Gastroesophageal sphincter (tissue), 3 donors: ENCODE data around the gene GRIA3.

Source experiments
- CTCF ChIP-seq, 4 experiments: fragments of 200-600 bp in 2 of 4; fragments of 450-650 bp in 2 of 4; sonication (generic) in 1 of 4; IDR thresholded peaks; one replicate each; pipeline ENCODE4 v1.5.1; 2017 to 2019; ENCODE audit warnings: antibody characterized with exemption in 4 of 4, mild to moderate bottlenecking in 2 of 4, moderate library complexity in 2 of 4
- EP300 ChIP-seq: sonication (generic); formaldehyde crosslinking; IDR thresholded peaks from one replicate; pipeline ENCODE4 v1.6.1; 2017; ENCODE audit warnings: antibody characterized with exemption, mild to moderate bottlenecking
- POLR2A ChIP-seq, 2 donors: fragments of 450-650 bp; IDR thresholded peaks; one replicate each; pipeline ENCODE4 v1.6.1; 2017; ENCODE audit warnings: antibody characterized with exemption in 2 of 2, mild to moderate bottlenecking in 2 of 2, moderate library complexity in 1 of 2
- POLR2AphosphoS5 ChIP-seq: sonication (generic); formaldehyde crosslinking; IDR thresholded peaks from one replicate; pipeline ENCODE4 v1.6.1; 2017; ENCODE audit warnings: antibody characterized with exemption

GRCh38 chrX:123392921-123393320 lies 208.8 kb downstream of the GRIA3 start:
- no peak for TF ChIP-seq CTCF (IDR thresholded peaks at IDR 0.05)
- TF ChIP-seq POLR2AphosphoS5: no peak
- TF ChIP-seq POLR2A (IDR thresholded peaks at IDR 0.05): no peak
- TF ChIP-seq EP300: no peak
